ENCODE measurements around the gene WDR43. TPM values are rescaled to one million over a fixed set of nuclear protein-coding genes. Genes with fewer than 3 reads are reported as not detected.

The WDR43 gene
- total and polyA plus RNA-seq, 4 donors: 11.1 to 43.1 (median 17.5) TPM

DNA sequence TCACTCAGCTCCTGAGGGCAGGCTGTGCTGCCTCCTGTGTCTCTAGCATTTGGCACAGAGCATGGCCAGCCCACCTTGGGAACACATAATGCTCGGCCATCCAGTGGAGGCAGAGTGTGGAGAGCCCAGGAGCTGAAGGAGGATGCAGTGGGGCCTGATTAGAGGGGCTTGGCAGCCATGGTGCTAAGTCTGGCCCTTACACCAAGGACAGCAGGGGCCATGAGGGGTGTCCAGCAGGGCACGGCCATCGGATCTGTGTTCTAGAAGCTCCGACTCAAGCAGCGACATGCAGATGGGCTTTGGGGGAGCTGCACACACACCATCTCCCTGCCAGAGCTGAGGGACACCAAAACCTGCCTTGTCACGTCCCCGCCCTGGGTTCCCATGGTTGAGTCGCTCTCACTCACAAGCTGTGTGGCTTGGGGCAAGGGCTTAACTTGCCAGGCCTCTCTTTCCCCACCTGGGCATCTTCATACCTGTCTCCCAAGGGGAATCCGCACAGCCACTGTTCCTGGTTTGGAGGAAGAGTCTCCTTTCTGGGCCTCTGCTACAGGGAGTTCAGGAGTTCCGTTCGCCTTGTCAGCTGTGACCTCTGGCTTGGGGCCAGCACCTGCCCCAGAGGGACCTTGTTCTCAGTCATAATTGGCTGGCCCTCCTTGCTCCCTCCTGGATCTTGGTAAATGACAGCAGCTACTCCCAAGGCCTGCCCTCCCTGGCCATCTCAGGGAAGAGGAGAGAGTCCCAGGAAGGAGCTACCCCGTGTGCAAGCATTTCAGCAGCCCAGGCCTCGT, 85.3 kb downstream of the WDR43 start:
- no peak for DNase-seq (ENCODE audit: low spot score)
- Histone ChIP-seq H3K9me3 (ENCODE audit: control insufficient read depth in 4 of 4, low read length in 3 of 4) (no peaks in the 10 kb centered on the region), H3K9ac (ENCODE audit: low read depth in 1 of 2, low read length in 2 of 2) (no peak overlapping the region), H3K36me3 (ENCODE audit: control insufficient read depth in 4 of 4, insufficient read depth in 3 of 4, low read depth in 1 of 4, low read length in 3 of 4) (no peaks in the 10 kb centered on the region), H3K4me1 (ENCODE audit: control insufficient read depth in 4 of 4, insufficient read depth in 4 of 4, low read length in 3 of 4) (no peaks in the 10 kb centered on the region), H3K4me3 (ENCODE audit: low read depth in 1 of 3, low read length in 3 of 3) (no peak overlapping the region), H3K27ac (ENCODE audit: low read depth in 1 of 2, low read length in 2 of 2) (no peak overlapping the region), H3K27me3 (ENCODE audit: control insufficient read depth in 4 of 4, insufficient read depth in 4 of 4, low read length in 3 of 4) (no peaks in the 10 kb centered on the region)
- 78% methylated on average over 13 of the region's 13 CpGs for WGBS
- no peak for TF ChIP-seq ZBTB33 (IDR thresholded peaks at IDR 0.05)
- no peak for TF ChIP-seq FOXA1 (IDR thresholded peaks at IDR 0.05)
- TF ChIP-seq SP1 (IDR thresholded peaks at IDR 0.05): no peak
- no peak for TF ChIP-seq TAF1 (conservative IDR thresholded peaks at IDR 0.05)
- TF ChIP-seq YY1 (IDR thresholded peaks at IDR 0.05): no peak
- no peak for TF ChIP-seq NR2F2 (IDR thresholded peaks at IDR 0.05)
- TF ChIP-seq HNF4G (IDR thresholded peaks at IDR 0.05): no peak
- no peak for TF ChIP-seq RXRA (IDR thresholded peaks at IDR 0.05)

DNA sequence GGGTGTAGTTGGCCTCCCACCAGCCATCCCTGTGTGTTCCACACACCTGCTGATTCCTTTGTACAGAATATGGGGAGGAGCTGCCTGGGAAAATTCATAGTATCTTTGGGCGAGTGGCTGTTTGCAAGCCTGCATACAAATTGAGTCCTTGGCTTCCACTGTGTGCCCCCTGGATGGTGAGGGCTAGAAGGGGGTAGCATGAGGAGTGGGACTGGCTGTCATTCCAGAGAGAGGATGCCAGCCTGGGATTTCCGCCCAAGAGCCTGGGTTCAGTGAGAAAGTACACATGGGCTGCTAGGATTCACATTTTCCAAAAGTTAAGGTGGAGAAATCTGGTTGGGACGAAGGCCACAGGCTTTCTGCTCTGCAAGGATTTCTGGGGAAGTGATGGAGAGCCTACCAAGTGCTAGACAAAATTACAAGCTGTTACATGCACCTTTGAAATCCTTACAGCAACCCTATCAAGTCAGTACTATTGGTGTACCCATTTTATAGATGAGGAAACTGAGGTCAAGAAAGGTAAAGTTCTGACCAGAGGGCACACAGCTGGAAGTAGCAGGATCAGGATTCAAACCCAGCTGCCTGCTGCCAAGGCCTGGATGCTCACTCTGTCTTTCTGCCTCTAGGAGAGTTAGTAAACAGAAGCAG, 86.0 kb downstream of the WDR43 start:
- Histone ChIP-seq H3K4me3 (ENCODE audit: low read depth in 1 of 3, low read length in 3 of 3) (no peak overlapping the region), H3K9ac (ENCODE audit: low read depth in 1 of 2, low read length in 2 of 2) (no peak overlapping the region), H3K36me3 (ENCODE audit: control insufficient read depth in 4 of 4, insufficient read depth in 3 of 4, low read depth in 1 of 4, low read length in 3 of 4) (no peaks in the 10 kb centered on the region), H3K27me3 (ENCODE audit: control insufficient read depth in 4 of 4, insufficient read depth in 4 of 4, low read length in 3 of 4) (no peaks in the 10 kb centered on the region), H3K4me1 (ENCODE audit: control insufficient read depth in 4 of 4, insufficient read depth in 4 of 4, low read length in 3 of 4) (no peaks in the 10 kb centered on the region), H3K27ac (ENCODE audit: low read depth in 1 of 2, low read length in 2 of 2) (no peak overlapping the region), H3K9me3 (ENCODE audit: control insufficient read depth in 4 of 4, low read length in 3 of 4) (no peaks in the 10 kb centered on the region)
- WGBS: 91% methylated on average over 3 of the region's 3 CpGs
- no peak for TF ChIP-seq GABPA (IDR thresholded peaks at IDR 0.05 in 1 of 2, conservative IDR thresholded peaks at IDR 0.05 in 1 of 2)
- no peak for TF ChIP-seq JUND (IDR thresholded peaks at IDR 0.05)
- no peak for TF ChIP-seq FOXA2 (IDR thresholded peaks at IDR 0.05)
- TF ChIP-seq EGR1 (IDR thresholded peaks at IDR 0.05; ENCODE audit: low read depth in 2 of 2): no peak
- TF ChIP-seq YY1 (IDR thresholded peaks at IDR 0.05): no peak
- no peak for TF ChIP-seq ZBTB33 (IDR thresholded peaks at IDR 0.05)
- no peak for TF ChIP-seq FOXA1 (IDR thresholded peaks at IDR 0.05)
- TF ChIP-seq, protein P1, sequence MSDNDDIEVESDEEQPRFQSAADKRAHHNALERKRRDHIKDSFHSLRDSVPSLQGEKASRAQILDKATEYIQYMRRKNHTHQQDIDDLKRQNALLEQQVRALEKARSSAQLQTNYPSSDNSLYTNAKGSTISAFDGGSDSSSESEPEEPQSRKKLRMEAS (IDR thresholded peaks at IDR 0.05): no peak
- no peak for TF ChIP-seq TAF1 (conservative IDR thresholded peaks at IDR 0.05)
- no peak for TF ChIP-seq NR2F2 (IDR thresholded peaks at IDR 0.05)
- no peak for TF ChIP-seq ATF3 (IDR thresholded peaks at IDR 0.05)
- no peak for DNase-seq (ENCODE audit: low spot score)

Measured in liver (tissue), 9 donors.